HepG2 (cell line): ENCODE results near the gene UGT2A3. TPM values are rescaled to one million over a fixed set of nuclear protein-coding genes. Genes with fewer than 3 reads are reported as not detected.

Experiments
- ATAC-seq: fragments of 200-7000 bp; cut with Tn5 transposase; 3 replicates; pipeline ENCODE4 v1.9.1; 2020; ENCODE audit warnings: mild to moderate bottlenecking, moderate library complexity
- BruUV-seq: library from RNA; stranded (reverse); fragments of 400-500 nt; replicated peaks from 2 replicates; lab custom pipeline; 2021; lab: Mats Ljungman, UMichigan
- CTCF ChIA-PET: fragments of 300-600 bp; formaldehyde crosslinking; extraction: SDS; loops from one replicate; lab custom pipeline; 2021; ENCODE audit warnings: low total read pairs, inconsistent platforms, low intra/inter-chr PET ratio; lab: Yijun Ruan, JAX
- POLR2A ChIA-PET: fragments of 350-600 bp; sonication (Branson Sonifier 250); formaldehyde crosslinking; loops from one replicate; lab custom pipeline; 2020; ENCODE audit warnings: antibody characterized with exemption, inconsistent platforms; lab: Yijun Ruan, JAX
- DNase-seq: peaks from one replicate; pipeline ENCODE4 v3.0.0-alpha.2; 2015; ENCODE audit warnings: low spot score
- FAIRE-seq: peaks from 3 replicates; lab custom pipeline; 2011; peaks lifted over from hg19 to GRCh38; lab: Jason Lieb, UNC
- H2AFZ ChIP-seq: one replicate; pipeline ENCODE4 v1.6.1; 2011; ENCODE audit warnings: low read length, inconsistent platforms
- H3K27ac ChIP-seq: fragments of 300-600 bp; 3 replicates; pipeline ENCODE4 v1.8.0; 2011; ENCODE audit warnings: mixed run types, mild to moderate bottlenecking, mixed read lengths, low read length, inconsistent platforms; ENCODE audit not compliant: insufficient read depth; ENCODE audit errors: extremely low read length
- H3K27me3 ChIP-seq, 2 experiments: fragments of 200-600 bp in 1 of 2; 2 replicates in 1 of 2; 3 replicates in 1 of 2; pipeline versions ENCODE4 v1.6.0 to v1.8.0; 2011; ENCODE audit warnings: low read length in 2 of 2, mild to moderate bottlenecking in 2 of 2, moderate library complexity in 2 of 2, inconsistent platforms in 1 of 2; ENCODE audit not compliant: insufficient read depth in 2 of 2, control insufficient read depth in 1 of 2
- H3K36me3 ChIP-seq, 2 experiments: fragments of 200-600 bp in 1 of 2; replicated peaks in 1 of 2; 2 replicates in 1 of 2; 3 replicates in 1 of 2; pipeline versions ENCODE4 v1.5.1 to v1.8.0; 2011; ENCODE audit warnings: low read length in 2 of 2, inconsistent platforms in 1 of 2; ENCODE audit not compliant: insufficient read depth in 2 of 2, control insufficient read depth in 1 of 2
- H3K4me1 ChIP-seq: 2 replicates; pipeline ENCODE4 v1.5.1; 2012; ENCODE audit warnings: low read length, inconsistent platforms; ENCODE audit not compliant: insufficient read depth
- H3K4me2 ChIP-seq: 2 replicates; pipeline ENCODE4 v1.6.0; 2011; ENCODE audit warnings: low read depth, low read length, inconsistent platforms
- H3K4me3 ChIP-seq, 3 experiments: fragments of 200-600 bp in 1 of 3; sonication (generic), shearing (Covaris generic) in 1 of 3; replicated peaks in 1 of 3; 2 replicates each; pipeline ENCODE4 v1.5.1; 2011 to 2016; ENCODE audit warnings: low read length in 3 of 3, inconsistent platforms in 2 of 3, low read depth in 2 of 3, mild to moderate bottlenecking in 2 of 3, control low read depth in 1 of 3, mixed read lengths in 1 of 3; ENCODE audit not compliant: insufficient read depth in 1 of 3
- H3K79me2 ChIP-seq: one replicate; pipeline ENCODE4 v1.6.1; 2011; ENCODE audit warnings: low read length, inconsistent platforms; ENCODE audit not compliant: insufficient read depth
- H3K9ac ChIP-seq: 2 replicates; pipeline ENCODE4 v1.6.0; 2011; ENCODE audit warnings: mild to moderate bottlenecking, low read depth, low read length, inconsistent platforms; ENCODE audit not compliant: insufficient read depth
- H3K9me3 ChIP-seq: 2 replicates; pipeline ENCODE4 v1.5.1; 2012; ENCODE audit warnings: mild to moderate bottlenecking, low read length
- H4K20me1 ChIP-seq: 2 replicates; pipeline ENCODE4 v1.6.0; 2011; ENCODE audit warnings: inconsistent platforms, mild to moderate bottlenecking, low read length, moderate library complexity; ENCODE audit not compliant: insufficient read depth
- CBX2 ChIP-seq, 2 experiments: fragments of 200-600 bp in 1 of 2; sonication (generic); formaldehyde crosslinking in 1 of 2; IDR thresholded peaks; 2 replicates each; pipeline versions ENCODE4 v1.7.0 to v1.8.1; 2018 to 2022; ENCODE audit warnings: low read depth in 2 of 2, low read length in 1 of 2, mild to moderate bottlenecking in 1 of 2, missing genetic modification reagents in 1 of 2
- E2F5 ChIP-seq: sonication (generic); formaldehyde crosslinking; conservative IDR thresholded peaks from 2 replicates; pipeline ENCODE4 v1.4.0; 2020; ENCODE audit warnings: missing genetic modification reagents
- IRF1 ChIP-seq: sonication (generic); formaldehyde crosslinking; IDR thresholded peaks from 2 replicates; pipeline ENCODE4 v1.4.0; 2020; ENCODE audit warnings: low read depth, mild to moderate bottlenecking, missing genetic modification reagents
- MIER2 ChIP-seq: IDR thresholded peaks from 2 replicates; pipeline ENCODE4 v1.6.1; 2016; ENCODE audit warnings: missing biosample characterization, missing genetic modification reagents
- MTA1 ChIP-seq: sonication (generic); formaldehyde crosslinking; IDR thresholded peaks from 2 replicates; pipeline ENCODE4 v1.4.0; 2020; ENCODE audit warnings: missing genetic modification reagents, mild to moderate bottlenecking, borderline replicate concordance
- NFAT5 ChIP-seq: sonication (generic); formaldehyde crosslinking; IDR thresholded peaks from 2 replicates; pipeline ENCODE4 v1.4.0; 2020; ENCODE audit warnings: missing genetic modification reagents
- NFE2L1 ChIP-seq: sonication (generic); formaldehyde crosslinking; IDR thresholded peaks from 2 replicates; pipeline ENCODE4 v1.4.0; 2020; ENCODE audit warnings: missing genetic modification reagents, mild to moderate bottlenecking, borderline replicate concordance
- YY1 ChIP-seq: IDR thresholded peaks from 2 replicates; pipeline ENCODE4 v1.6.1; 2011; ENCODE audit warnings: low read length, low read depth, moderate library complexity, mild to moderate bottlenecking; ENCODE audit not compliant: insufficient read depth, insufficient replicate concordance
- ZFP37 ChIP-seq: sonication (generic); formaldehyde crosslinking; IDR thresholded peaks from 2 replicates; pipeline ENCODE4 v1.4.0; 2020; ENCODE audit warnings: missing genetic modification reagents, borderline replicate concordance
- ZFP91 ChIP-seq: sonication (generic); formaldehyde crosslinking; IDR thresholded peaks from 2 replicates; pipeline ENCODE4 v1.9.0; 2022; ENCODE audit warnings: missing genetic modification reagents, mild to moderate bottlenecking, borderline replicate concordance
- ZNF24 ChIP-seq: fragments of 450-650 bp; IDR thresholded peaks from 2 replicates; pipeline ENCODE4 v1.6.1; 2017; ENCODE audit warnings: antibody characterized with exemption, mild to moderate bottlenecking
- ZNF362 ChIP-seq: sonication (generic); formaldehyde crosslinking; IDR thresholded peaks from 2 replicates; pipeline ENCODE4 v1.4.0; 2020; ENCODE audit warnings: missing genetic modification reagents, mild to moderate bottlenecking, borderline replicate concordance
- ZSCAN29 ChIP-seq: sonication (generic); formaldehyde crosslinking; conservative IDR thresholded peaks from 2 replicates; pipeline ENCODE4 v1.4.0; 2020; ENCODE audit warnings: mild to moderate bottlenecking, missing genetic modification reagents
- WGBS: methylation state at CpG from one replicate; pipeline ENCODE4 v1.1.6; 2017; ENCODE audit warnings: low lambda C conversion rate; 5-methylcytosine and 5-hydroxymethylcytosine counted together
- in situ Hi-C: cut with HindIII; loops from 2 replicates; pipeline ENCODE4 v1.10.0; 2017; ENCODE audit warnings: low pct_unique_long_range_greater_than_20kb; ENCODE audit not compliant: extremely low pct_ligation_motif_present
- intact Hi-C: fragments of 100-400 bp; cut with micrococcal nuclease; formaldehyde crosslinking; loops from one replicate; pipeline ENCODE4 v1.10.0; 2022; ENCODE audit not compliant: unreplicated experiment
- polyA plus RNA-seq, 8 experiments: library from polyadenylated mRNA; depleted of rRNA in 3 of 8; stranded (reverse) in 7 of 8; unstranded in 1 of 8; fragments of >200 nt; fragmentation: Illumina TruSeq in 4 of 8; extraction: Trizol in 4 of 8; gene quantifications; 2 replicates each; pipeline versions ENCODE4 v1.2.1 to v1.2.3, GENCODE V29; 2011 to 2016; ENCODE audit warnings: low read depth in 4 of 8, missing spikeins in 1 of 8, mixed read lengths in 1 of 8; ENCODE audit not compliant: insufficient read depth in 1 of 8
- total RNA-seq, 5 experiments: library from RNA; depleted of rRNA; stranded (reverse); fragments of >200 nt; fragmentation: Illumina TruSeq; extraction: Trizol; gene quantifications; 2 replicates each; pipeline ENCODE4 v1.2.3, GENCODE V29; 2016; ENCODE audit warnings: low read depth in 1 of 5

The UGT2A3 gene
- total and polyA plus RNA-seq, 2 of the 13 experiments (the other 11 are each of a cell fraction or from before 2014, with no cell fraction given): 61.3 to 97.2 TPM

GRCh38 chr4:68917016-68917415 is 34.6 kb downstream of the UGT2A3 start (continued):
- TF ChIP-seq NFAT5 (CRISPR knock-in tag): no peak
- TF ChIP-seq ZFP37 (CRISPR knock-in tag): no peak
- TF ChIP-seq E2F5 (CRISPR knock-in tag): no peak
- TF ChIP-seq NFE2L1 (CRISPR knock-in tag): no peak
- no peak for TF ChIP-seq ZNF362 (CRISPR knock-in tag)

- Histone ChIP-seq H4K20me1 (no peaks in the 10 kb centered on the region), H3K27ac (no peak overlapping the region), H3K4me2 (no peak overlapping the region), H3K9me3 (no peaks in the 10 kb centered on the region), H3K79me2 (no peaks in the 10 kb centered on the region), H3K36me3 (no peaks in the 10 kb centered on the region), H3K9ac (no peak overlapping the region), H2AFZ (no peak overlapping the region), H3K4me1 (peaks cover 17% of the 10 kb centered on the region), H3K4me3 (no peak overlapping the region), H3K27me3 (no peaks in the 10 kb centered on the region)
- in situ Hi-C loops: no loop called here
- FAIRE-seq (no peak), ATAC-seq (no peak), DNase-seq (no peak)
- intact Hi-C loops: no loop called here
- BruUV-seq: no TSS peak
- POLR2A ChIA-PET: no interaction called here
- WGBS: 53% methylated on average over 3 of the region's 3 CpGs
- CTCF ChIA-PET: no interaction called here
- TF ChIP-seq ZNF24 (no peak), CBX2 (IDR thresholded peaks at IDR 0.05; ENCODE audit: low read depth, low read length) (no peak), CBX2 (CRISPR knock-in tag; IDR thresholded peaks at IDR 0.05; ENCODE audit: low read depth) (no peak), MTA1 (CRISPR knock-in tag) (no peak), ZSCAN29 (CRISPR knock-in tag) (no peak), ZFP91 (no peak), MIER2 (CRISPR knock-in tag) (no peak), IRF1 (CRISPR knock-in tag) (no peak), YY1 (no peak)
Observed at GRCh38 chr4:68912807-68913206, 38.8 kb downstream of the UGT2A3 start.
